SK-N-MC (cell line): ENCODE results near the gene ZBTB20.

Experiments used
- DNase-seq: peaks from one replicate; pipeline ENCODE4 v3.0.0-alpha.2; 2011; ENCODE audit warnings: low read depth, low spot score
- H3K27ac ChIP-seq: fragments of 200-600 bp; sonication (generic); 2 replicates; pipeline ENCODE4 v1.5.1; 2016; ENCODE audit warnings: mixed run types
- H3K36me3 ChIP-seq: fragments of 200-600 bp; sonication (generic); 2 replicates; pipeline ENCODE4 v1.6.1; 2017; ENCODE audit warnings: antibody characterized with exemption, low read length, mixed read lengths; ENCODE audit not compliant: insufficient read depth
- H3K4me3 ChIP-seq: fragments of 200-600 bp; sonication (generic); 2 replicates; pipeline ENCODE4 v1.5.1; 2016
- H3K9ac ChIP-seq: fragments of 200-600 bp; sonication (generic); 2 replicates; pipeline ENCODE4 v1.8.0; 2017; ENCODE audit warnings: mixed run types, mixed read lengths; ENCODE audit not compliant: insufficient read length
- H3K9me3 ChIP-seq: fragments of 200-600 bp; sonication (generic); 2 replicates; pipeline ENCODE4 v1.6.1; 2017; ENCODE audit warnings: low read depth, mild to moderate bottlenecking, antibody characterized with exemption, low read length, moderate library complexity, mixed read lengths
- EZH2 ChIP-seq: fragments of 200-600 bp; sonication (generic); IDR thresholded peaks from one replicate; pipeline ENCODE4 v1.6.1; 2017; ENCODE audit warnings: antibody characterized with exemption
- FOXP2 ChIP-seq: optimal IDR thresholded peaks from 2 replicates; pipeline ENCODE3; 2011; ENCODE audit warnings: mild to moderate bottlenecking, moderate library complexity; ENCODE audit not compliant: insufficient read depth; ENCODE audit errors: extremely low read length, control extremely low read depth
- POLR2AphosphoS5 ChIP-seq: IDR thresholded peaks from 2 replicates; pipeline ENCODE4 v1.6.1; 2012; ENCODE audit warnings: mild to moderate bottlenecking, low read depth, low read length, borderline replicate concordance

ZBTB20 gene

DNA sequence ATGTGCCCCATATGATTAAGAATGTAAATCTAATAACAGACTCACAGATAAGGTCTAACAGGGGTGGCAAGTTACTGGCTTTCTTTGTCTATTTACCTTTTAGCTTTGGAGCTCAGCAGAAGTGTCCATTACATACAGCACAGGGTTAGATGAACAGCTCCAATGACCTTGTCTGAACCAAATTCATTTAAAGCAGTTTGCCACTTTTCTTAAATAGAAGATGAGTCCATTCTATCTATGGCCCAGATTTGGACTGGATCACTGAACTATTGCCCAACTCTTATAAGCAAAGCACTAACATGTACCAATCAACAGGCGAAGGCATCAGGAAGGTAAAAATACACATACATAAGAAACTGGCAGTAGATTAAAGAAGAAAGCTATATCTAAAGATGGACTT is 638.9 kb downstream of the ZBTB20 start:
- no peak overlapping the region for H3K27ac ChIP-seq

DNA sequence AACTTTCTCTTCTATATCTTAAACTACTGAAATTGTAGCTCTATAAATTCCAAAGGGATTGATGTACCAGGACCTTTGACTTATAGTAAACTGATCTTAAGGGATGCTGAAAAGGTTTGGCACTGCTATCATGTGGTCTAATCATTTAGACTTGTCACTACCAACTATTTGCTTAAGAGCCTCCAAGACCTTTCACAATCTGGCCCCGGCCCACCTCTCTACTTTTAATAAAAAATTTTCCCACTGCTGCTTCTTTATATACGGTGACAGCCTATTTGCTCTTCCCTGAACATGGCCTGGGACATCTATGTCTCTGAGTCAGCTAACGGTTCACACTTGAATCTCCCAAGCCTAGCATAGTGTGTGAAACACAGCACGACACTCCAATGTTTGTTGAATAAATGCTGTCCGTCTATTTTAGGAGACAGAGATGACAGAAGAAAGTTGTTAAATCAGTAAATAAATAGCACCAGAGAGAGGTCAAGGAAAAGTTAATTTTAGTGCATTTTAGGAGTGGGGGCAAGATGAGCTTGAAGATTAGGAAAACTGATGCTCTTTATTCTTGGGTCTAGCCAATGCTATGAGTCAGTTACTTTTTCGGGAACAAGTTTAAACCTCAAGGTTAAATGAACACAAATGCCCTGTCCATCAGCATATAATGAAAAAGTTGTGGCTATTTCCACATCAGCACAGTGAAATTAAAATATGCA is 640.3 kb downstream of the ZBTB20 start:
- no peaks in the 10 kb centered on the region for H3K9me3 ChIP-seq
- no peak for TF ChIP-seq EZH2
- TF ChIP-seq FOXP2, result no peak
- no peak for TF ChIP-seq POLR2AphosphoS5
- no peak for DNase-seq
- H3K27ac ChIP-seq, result no peak overlapping the region
- no peaks in the 10 kb centered on the region for H3K36me3 ChIP-seq
- H3K9ac ChIP-seq, result no peak overlapping the region
- H3K4me3 ChIP-seq, result no peak overlapping the region

More for the DNA sequence above, 638.9 kb downstream of the ZBTB20 start:
- H3K4me3 ChIP-seq, result no peak overlapping the region
- H3K9ac ChIP-seq, result no peak overlapping the region
- H3K9me3 ChIP-seq, result no peaks in the 10 kb centered on the region
- TF ChIP-seq EZH2 (no peak), POLR2AphosphoS5 (no peak), FOXP2 (no peak)
- no peaks in the 10 kb centered on the region for H3K36me3 ChIP-seq
- no peak for DNase-seq

DNA sequence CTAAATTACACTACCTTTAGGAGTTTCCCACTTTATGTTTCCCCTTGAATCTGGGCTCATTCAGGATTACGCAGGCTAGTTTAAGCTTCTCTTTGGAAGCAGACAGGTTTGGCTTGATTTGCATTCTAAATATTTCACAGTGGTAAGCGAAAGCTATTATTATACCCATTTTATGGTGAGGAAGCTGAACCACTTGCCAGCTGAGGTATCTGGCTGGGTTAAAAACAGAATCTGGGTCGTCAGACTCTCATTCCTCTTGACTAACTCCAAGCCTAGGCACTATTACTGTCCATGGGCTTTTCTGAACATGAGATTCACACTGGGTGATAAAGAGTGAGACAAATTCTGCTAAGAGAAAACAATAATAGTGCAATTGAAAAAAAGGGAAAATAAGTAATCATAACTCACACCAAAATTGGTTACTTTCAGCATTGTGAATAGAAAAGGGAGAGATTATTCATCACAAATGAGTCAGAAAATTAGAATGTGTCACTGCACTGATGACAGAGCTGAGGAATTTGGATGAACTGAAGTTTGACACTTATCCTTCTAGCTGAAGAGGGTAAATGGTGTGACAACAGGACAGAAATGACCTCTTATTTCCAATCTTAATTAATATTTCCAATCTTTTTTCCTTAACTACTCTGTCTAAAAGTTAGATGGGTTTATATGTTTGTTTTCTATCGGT is 642.0 kb downstream of the ZBTB20 start:
- Histone ChIP-seq H3K9ac (no peak overlapping the region), H3K9me3 (no peaks in the 10 kb centered on the region), H3K4me3 (no peak overlapping the region), H3K27ac (no peak overlapping the region), H3K36me3 (no peaks in the 10 kb centered on the region)
- no peak for TF ChIP-seq POLR2AphosphoS5
- no peak for TF ChIP-seq FOXP2
- TF ChIP-seq EZH2, result no peak
- no peak for DNase-seq

DNA sequence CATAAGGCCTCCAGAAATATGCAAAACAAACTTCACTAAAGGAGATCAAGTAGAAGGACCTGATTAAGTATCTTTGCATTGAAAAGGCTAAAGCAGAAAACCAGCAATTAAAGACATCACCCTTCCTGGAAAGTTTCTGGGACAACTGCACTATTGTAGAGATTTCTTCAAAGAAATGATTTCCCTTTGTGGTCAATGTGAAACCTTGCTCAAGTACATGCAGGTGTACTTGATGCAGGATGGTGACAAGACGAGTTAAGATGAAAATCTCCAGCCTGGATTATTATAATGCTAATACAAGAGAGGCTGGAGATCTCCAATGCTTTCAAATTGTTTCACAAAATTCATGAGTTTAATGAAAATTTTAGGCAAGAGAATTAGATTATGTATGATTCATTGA is 644.9 kb downstream of the ZBTB20 start:
- H3K36me3 ChIP-seq, result no peaks in the 10 kb centered on the region
- TF ChIP-seq EZH2 (no peak), POLR2AphosphoS5 (no peak), FOXP2 (no peak)

DNA sequence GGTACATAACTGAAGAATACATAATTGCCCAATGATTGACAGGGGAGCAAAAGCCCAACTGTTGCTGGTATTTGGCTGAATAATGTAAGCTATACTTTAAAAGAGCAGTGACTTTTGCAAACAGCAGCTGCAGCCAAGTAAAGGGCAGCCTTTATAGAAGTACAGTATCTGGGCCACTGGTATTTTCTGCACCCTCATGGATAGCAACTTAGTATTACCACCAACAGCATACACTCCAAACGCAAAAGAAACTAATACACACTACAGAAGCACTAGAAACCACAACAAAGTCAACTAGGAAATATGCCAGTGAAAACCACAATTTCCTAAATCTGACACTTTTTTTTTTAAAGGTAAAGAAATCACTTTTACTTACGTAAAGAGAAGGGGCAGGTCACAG is 647.1 kb downstream of the ZBTB20 start:
- Histone ChIP-seq H3K9me3 (no peaks in the 10 kb centered on the region), H3K27ac (no peak overlapping the region), H3K4me3 (no peak overlapping the region), H3K36me3 (no peaks in the 10 kb centered on the region), H3K9ac (no peak overlapping the region)
- DNase-seq, result no peak
- TF ChIP-seq FOXP2 (no peak), EZH2 (no peak), POLR2AphosphoS5 (no peak)

More for the DNA sequence above, 644.9 kb downstream of the ZBTB20 start:
- no peak for DNase-seq
- Histone ChIP-seq H3K9me3 (no peaks in the 10 kb centered on the region), H3K9ac (no peak overlapping the region), H3K27ac (no peak overlapping the region), H3K4me3 (no peak overlapping the region)

DNA sequence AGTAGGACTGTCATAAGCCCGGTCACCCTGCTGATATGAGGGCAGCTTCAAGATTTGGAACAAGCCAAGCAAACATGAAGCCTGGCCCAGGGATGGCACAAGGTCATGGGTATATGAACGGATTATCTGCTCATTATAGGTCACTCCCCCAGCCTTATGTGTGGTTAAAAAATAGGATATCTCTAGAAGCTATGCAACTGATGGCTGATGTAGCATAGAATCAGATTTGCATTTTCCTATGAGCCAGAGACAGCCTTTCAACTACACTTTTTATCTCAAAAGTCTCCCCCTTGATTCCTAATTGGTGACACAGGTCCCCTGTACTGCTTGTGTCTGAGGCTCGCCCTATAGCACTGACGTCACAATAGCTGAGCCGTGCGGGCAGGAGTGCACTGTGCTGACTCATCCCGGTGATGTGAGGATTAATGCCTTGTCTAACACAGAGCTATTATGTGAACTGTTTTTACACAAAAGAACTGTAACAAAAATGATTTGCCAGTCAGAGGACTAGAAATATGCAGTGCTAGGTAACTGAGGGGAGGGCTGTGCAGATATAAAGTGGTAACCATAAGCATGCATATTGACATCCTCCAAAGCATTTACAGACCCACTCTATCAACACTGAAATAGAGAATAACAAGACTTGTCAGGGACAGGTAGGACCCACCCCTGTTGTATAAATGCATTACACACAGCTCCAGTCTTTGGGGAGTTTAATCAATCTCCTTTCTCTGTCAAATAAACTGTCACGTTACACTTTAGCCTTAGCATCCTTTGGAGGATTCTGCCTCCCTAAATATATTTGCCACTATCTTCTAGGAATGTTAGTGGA is 648.3 kb downstream of the ZBTB20 start:
- no peaks in the 10 kb centered on the region for H3K36me3 ChIP-seq
- no peak overlapping the region for H3K9ac ChIP-seq
- no peak overlapping the region for H3K27ac ChIP-seq
- no peak overlapping the region for H3K4me3 ChIP-seq
- DNase-seq, result no peak
- TF ChIP-seq FOXP2 (no peak), EZH2 (no peak), POLR2AphosphoS5 (no peak)
- no peaks in the 10 kb centered on the region for H3K9me3 ChIP-seq

DNA sequence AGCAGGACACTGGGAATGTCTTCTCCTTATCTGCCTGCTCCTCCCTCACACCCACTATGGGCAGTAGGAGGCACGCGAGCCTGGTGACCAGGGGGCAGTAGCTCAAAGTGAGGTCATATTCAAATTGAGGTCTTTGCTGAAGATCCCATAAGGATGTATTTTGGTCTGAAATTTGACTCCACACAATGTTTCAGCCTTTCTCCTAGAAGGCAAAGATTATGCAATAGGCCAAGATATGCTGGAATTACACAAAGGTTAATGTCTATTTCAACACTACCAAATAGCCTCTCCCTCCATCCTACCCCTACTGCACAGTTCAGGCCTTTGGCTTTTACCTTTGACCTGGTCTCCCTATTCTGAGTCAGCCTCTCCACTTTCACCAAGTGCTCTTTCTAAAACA is 650.2 kb downstream of the ZBTB20 start:
- TF ChIP-seq POLR2AphosphoS5, result no peak
- TF ChIP-seq EZH2, result no peak
- TF ChIP-seq FOXP2, result no peak
- Histone ChIP-seq H3K9ac (no peak overlapping the region), H3K27ac (no peak overlapping the region), H3K9me3 (no peaks in the 10 kb centered on the region), H3K4me3 (no peak overlapping the region), H3K36me3 (no peaks in the 10 kb centered on the region)
- no peak for DNase-seq

DNA sequence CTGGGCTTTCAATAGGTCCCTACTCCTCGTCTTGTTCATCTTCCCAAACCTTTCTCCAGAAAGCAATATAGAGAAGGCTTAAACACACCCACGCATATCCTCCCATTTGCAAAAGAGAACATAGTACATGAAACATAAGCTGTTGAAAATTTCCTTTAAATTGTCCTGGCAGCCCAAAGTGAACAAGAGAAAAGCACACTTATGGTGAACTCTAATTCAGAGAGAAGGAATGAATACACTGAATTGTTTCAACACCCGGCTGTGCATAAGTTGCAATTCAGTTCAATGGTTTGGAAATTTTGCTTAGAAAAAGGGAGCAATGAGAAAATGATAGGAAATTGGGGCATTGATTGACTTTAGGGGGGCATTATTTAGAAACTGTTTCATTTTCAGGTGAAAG is 650.6 kb downstream of the ZBTB20 start:
- Histone ChIP-seq H3K27ac (no peak overlapping the region), H3K36me3 (no peaks in the 10 kb centered on the region), H3K4me3 (no peak overlapping the region), H3K9ac (no peak overlapping the region), H3K9me3 (no peaks in the 10 kb centered on the region)
- no peak for DNase-seq
- no peak for TF ChIP-seq POLR2AphosphoS5
- no peak for TF ChIP-seq FOXP2
- no peak for TF ChIP-seq EZH2
